Measurements from ENCODE around the gene XPC.

XPC gene

DNA sequence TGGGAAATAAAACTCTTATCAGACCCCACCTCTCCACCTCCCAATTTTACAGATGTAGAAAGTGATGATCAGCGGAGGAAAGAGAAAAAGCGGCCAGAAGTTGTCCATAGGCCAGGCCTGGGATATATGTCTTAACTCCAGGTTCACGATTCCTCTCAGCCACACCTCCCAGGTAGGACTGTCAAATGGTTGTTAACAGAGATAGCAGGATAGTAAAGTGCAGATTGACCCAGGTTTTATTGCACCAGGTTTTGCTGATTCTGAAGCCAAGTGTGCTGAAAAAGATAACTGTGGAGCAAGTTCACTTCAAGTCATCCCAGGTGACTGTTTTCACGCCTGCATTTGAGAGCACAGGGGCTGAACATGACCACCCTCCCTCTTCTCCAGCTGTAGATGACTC is 36.4 kb upstream of the XPC start:
- Histone ChIP-seq H4K8ac (ENCODE audit: low read length) (no peak overlapping the region), H3K4me2 (ENCODE audit: low read length, poor library complexity, severe bottlenecking) (no peak overlapping the region), H3K14ac (ENCODE audit: low read length in 2 of 2) (no peak overlapping the region), H3K4ac (ENCODE audit: low read depth in 1 of 2, low read length in 2 of 2) (no peak overlapping the region), H3K23ac (ENCODE audit: low read length in 2 of 2) (no peak overlapping the region), H3K9ac (ENCODE audit: low read length) (no peak overlapping the region), H3K4me1 (ENCODE audit: control insufficient read depth, insufficient read depth, low read depth, low read length) (peaks cover 11% of the 10 kb centered on the region), H2BK120ac (ENCODE audit: low read depth, low read length) (no peak overlapping the region), H4K91ac (ENCODE audit: low read length) (no peak overlapping the region), H3K36me3 (ENCODE audit: control insufficient read depth in 1 of 2, insufficient read depth in 2 of 2, low read depth in 1 of 2, low read length in 2 of 2) (no peaks in the 10 kb centered on the region), H3K27me3 (ENCODE audit: control insufficient read depth in 1 of 2, insufficient read depth in 1 of 2, low read length in 2 of 2) (no peaks in the 10 kb centered on the region), H2BK12ac (ENCODE audit: low read length in 2 of 2) (no peak overlapping the region), H3K79me1 (replicated peaks; ENCODE audit: low read length, poor library complexity, severe bottlenecking) (no peaks in the 10 kb centered on the region), H2BK5ac (ENCODE audit: low read depth, low read length, poor library complexity, severe bottlenecking) (no peak overlapping the region), H2BK15ac (ENCODE audit: low read depth, poor library complexity, severe bottlenecking) (no peak overlapping the region), H3K18ac (ENCODE audit: low read depth in 1 of 2, low read length in 2 of 2) (no peak overlapping the region), H3K4me3 (ENCODE audit: insufficient read depth in 1 of 2, low read depth in 1 of 2, low read length in 2 of 2) (no peak overlapping the region), H3K9me3 (ENCODE audit: control insufficient read depth, low read length) (peaks cover under 1% of the 10 kb centered on the region), H2AK5ac (ENCODE audit: low read length, severe bottlenecking) (peak overlapping the region; percentile 33), H3K27ac (ENCODE audit: low read length, poor library complexity, severe bottlenecking) (no peak overlapping the region), H2AFZ (ENCODE audit: low read depth, low read length) (no peak overlapping the region)
- 95% methylated on average over 3 of the region's 4 CpGs for WGBS
- no peak for DNase-seq

DNA sequence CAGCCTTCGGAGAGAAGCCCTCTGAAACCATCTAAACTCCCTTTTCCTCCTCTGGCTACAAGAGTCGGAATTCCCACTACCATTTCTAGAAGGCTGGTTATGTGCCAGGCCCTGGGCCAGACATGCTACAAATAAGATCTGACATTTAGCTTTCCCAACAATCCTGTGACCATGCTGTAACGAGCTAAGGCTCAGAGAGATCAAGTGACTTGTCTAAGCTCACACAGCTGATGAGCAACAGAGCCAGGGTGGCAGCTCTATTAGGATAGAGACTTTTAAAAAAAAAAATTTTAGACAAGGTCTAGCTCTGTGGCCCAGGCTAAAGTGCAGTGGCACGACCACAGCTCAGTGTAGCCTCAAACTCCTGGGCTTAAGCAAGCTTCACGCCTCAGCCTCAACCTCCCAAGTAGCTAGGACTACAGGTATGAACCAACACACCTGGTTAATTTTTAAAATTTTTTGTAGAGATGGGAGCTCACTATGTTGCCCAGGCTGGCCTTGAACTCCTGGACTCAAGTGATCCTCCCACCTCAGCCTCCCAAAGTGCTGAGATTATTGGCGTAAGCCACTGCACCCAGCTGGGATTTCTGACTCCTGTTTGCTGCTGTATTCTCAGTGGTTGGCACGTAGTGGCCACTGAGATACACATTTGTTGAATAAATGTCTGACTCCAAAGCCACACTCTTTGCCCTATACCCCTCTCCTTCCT is 34.8 kb upstream of the XPC start:
- no peak overlapping the region for H3K9ac ChIP-seq (ENCODE audit: low read length)
- no peaks in the 10 kb centered on the region for H3K9me3 ChIP-seq (ENCODE audit: control insufficient read depth, low read length)
- no peak overlapping the region for H2AFZ ChIP-seq (ENCODE audit: low read depth, low read length)
- no peak overlapping the region for H3K18ac ChIP-seq (ENCODE audit: low read depth in 1 of 2, low read length in 2 of 2)
- peak overlapping the region in 1 of 2 experiments; percentile 91 for H2BK12ac ChIP-seq (ENCODE audit: low read length in 2 of 2)
- no peak for DNase-seq
- H3K14ac ChIP-seq (ENCODE audit: low read length in 2 of 2), result peak overlapping the region in 1 of 2 experiments; percentile 18
- no peak overlapping the region for H3K23ac ChIP-seq (ENCODE audit: low read length in 2 of 2)
- H3K79me1 ChIP-seq (replicated peaks; ENCODE audit: low read length, poor library complexity, severe bottlenecking), result no peaks in the 10 kb centered on the region
- H3K36me3 ChIP-seq (ENCODE audit: control insufficient read depth in 1 of 2, insufficient read depth in 2 of 2, low read depth in 1 of 2, low read length in 2 of 2), result no peaks in the 10 kb centered on the region
- H2BK120ac ChIP-seq (ENCODE audit: low read depth, low read length), result no peak overlapping the region
- H4K91ac ChIP-seq (ENCODE audit: low read length), result no peak overlapping the region
- H4K8ac ChIP-seq (ENCODE audit: low read length), result no peak overlapping the region
- H3K4ac ChIP-seq (ENCODE audit: low read depth in 1 of 2, low read length in 2 of 2), result no peak overlapping the region
- no peak overlapping the region for H3K4me2 ChIP-seq (ENCODE audit: low read length, poor library complexity, severe bottlenecking)
- no peak overlapping the region for H3K4me3 ChIP-seq (ENCODE audit: insufficient read depth in 1 of 2, low read depth in 1 of 2, low read length in 2 of 2)
- no peak overlapping the region for H3K27ac ChIP-seq (ENCODE audit: low read length, poor library complexity, severe bottlenecking)
- H3K4me1 ChIP-seq (ENCODE audit: control insufficient read depth, insufficient read depth, low read depth, low read length), result peaks cover 15% of the 10 kb centered on the region
- no peak overlapping the region for H2BK15ac ChIP-seq (ENCODE audit: low read depth, poor library complexity, severe bottlenecking)
- H2AK5ac ChIP-seq (ENCODE audit: low read length, severe bottlenecking), result peak overlapping the region; percentile 66
- over 99% methylated on average over 5 of the region's 7 CpGs for WGBS
- no peak overlapping the region for H2BK5ac ChIP-seq (ENCODE audit: low read depth, low read length, poor library complexity, severe bottlenecking)
- H3K27me3 ChIP-seq (ENCODE audit: control insufficient read depth in 1 of 2, insufficient read depth in 1 of 2, low read length in 2 of 2), result no peaks in the 10 kb centered on the region

DNA sequence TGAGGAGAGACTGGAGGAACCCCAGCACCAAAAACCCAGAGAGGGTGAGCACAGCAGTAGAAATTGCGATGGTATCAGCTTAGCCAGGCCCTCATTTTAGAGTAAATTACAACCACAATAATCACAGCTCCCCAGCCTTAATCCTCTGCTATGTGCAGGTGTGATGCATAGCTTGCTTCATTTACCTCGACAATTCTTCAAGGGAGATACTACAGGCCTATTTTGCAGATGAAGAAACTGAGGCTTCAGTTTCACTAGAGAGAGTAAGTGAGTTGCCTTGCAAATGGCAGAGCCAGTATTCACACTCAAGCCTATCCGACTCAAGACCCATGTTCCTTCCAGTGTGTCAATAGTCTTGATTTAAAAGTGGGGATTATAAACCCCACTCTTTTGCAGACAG is 33.6 kb upstream of the XPC start:
- Histone ChIP-seq H2AFZ (ENCODE audit: low read depth, low read length) (no peak overlapping the region), H2BK120ac (ENCODE audit: low read depth, low read length) (no peak overlapping the region), H2BK5ac (ENCODE audit: low read depth, low read length, poor library complexity, severe bottlenecking) (peak overlapping the region; percentile 99), H3K36me3 (ENCODE audit: control insufficient read depth in 1 of 2, insufficient read depth in 2 of 2, low read depth in 1 of 2, low read length in 2 of 2) (no peaks in the 10 kb centered on the region), H3K14ac (ENCODE audit: low read length in 2 of 2) (no peak overlapping the region), H3K4me3 (ENCODE audit: insufficient read depth in 1 of 2, low read depth in 1 of 2, low read length in 2 of 2) (no peak overlapping the region), H3K9me3 (ENCODE audit: control insufficient read depth, low read length) (no peaks in the 10 kb centered on the region), H3K4me2 (ENCODE audit: low read length, poor library complexity, severe bottlenecking) (no peak overlapping the region), H3K4ac (ENCODE audit: low read depth in 1 of 2, low read length in 2 of 2) (no peak overlapping the region), H2BK15ac (ENCODE audit: low read depth, poor library complexity, severe bottlenecking) (no peak overlapping the region), H3K79me1 (replicated peaks; ENCODE audit: low read length, poor library complexity, severe bottlenecking) (no peaks in the 10 kb centered on the region), H2AK5ac (ENCODE audit: low read length, severe bottlenecking) (peak overlapping the region; percentile 66), H3K18ac (ENCODE audit: low read depth in 1 of 2, low read length in 2 of 2) (peak overlapping the region in 1 of 2 experiments; percentile 3), H3K27me3 (ENCODE audit: control insufficient read depth in 1 of 2, insufficient read depth in 1 of 2, low read length in 2 of 2) (no peaks in the 10 kb centered on the region), H3K9ac (ENCODE audit: low read length) (no peak overlapping the region), H3K23ac (ENCODE audit: low read length in 2 of 2) (no peak overlapping the region), H4K91ac (ENCODE audit: low read length) (no peak overlapping the region), H2BK12ac (ENCODE audit: low read length in 2 of 2) (peak overlapping the region; percentile 45 to 60), H4K8ac (ENCODE audit: low read length) (no peak overlapping the region), H3K4me1 (ENCODE audit: control insufficient read depth, insufficient read depth, low read depth, low read length) (peaks cover 15% of the 10 kb centered on the region), H3K27ac (ENCODE audit: low read length, poor library complexity, severe bottlenecking) (peak overlapping the region; percentile 92)
- no peak for DNase-seq
- WGBS, result 89% methylated on average over 2 of the region's 3 CpGs

DNA sequence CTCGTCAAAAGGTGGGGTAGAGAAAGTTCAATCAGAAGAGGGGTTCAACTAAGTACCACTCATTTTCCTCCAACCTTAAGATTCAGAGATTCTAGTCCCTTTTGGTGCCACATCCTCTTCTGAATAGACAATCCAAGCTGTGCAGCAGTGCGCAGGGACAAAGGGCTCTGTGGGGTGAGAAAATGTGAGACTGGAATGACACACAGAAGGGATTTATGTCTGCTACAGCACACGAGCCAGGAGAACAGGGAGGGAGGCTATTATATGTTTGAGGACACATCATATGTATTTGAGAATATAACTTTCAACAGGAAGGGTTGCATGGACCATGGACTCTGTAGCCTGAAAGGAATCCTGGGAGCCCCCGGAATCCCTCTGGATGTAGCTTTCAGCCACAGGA is 33.2 kb upstream of the XPC start:
- H2BK5ac ChIP-seq (ENCODE audit: low read depth, low read length, poor library complexity, severe bottlenecking), result peak overlapping the region; percentile 99
- H3K27ac ChIP-seq (ENCODE audit: low read length, poor library complexity, severe bottlenecking), result peak overlapping the region; percentile 92
- H3K4me1 ChIP-seq (ENCODE audit: control insufficient read depth, insufficient read depth, low read depth, low read length), result peaks cover 15% of the 10 kb centered on the region
- peak overlapping the region; percentile 59 for H4K8ac ChIP-seq (ENCODE audit: low read length)
- H2BK12ac ChIP-seq (ENCODE audit: low read length in 2 of 2), result peak overlapping the region; percentile 69 to 84
- H4K91ac ChIP-seq (ENCODE audit: low read length), result no peak overlapping the region
- peak overlapping the region; percentile 66 for H2AK5ac ChIP-seq (ENCODE audit: low read length, severe bottlenecking)
- peak overlapping the region; percentile 29 to 89 for H3K18ac ChIP-seq (ENCODE audit: low read depth in 1 of 2, low read length in 2 of 2)
- DNase-seq, result no peak
- peak overlapping the region; percentile 27 for H2BK120ac ChIP-seq (ENCODE audit: low read depth, low read length)
- WGBS, result 60% methylated on average over 3 of the region's 4 CpGs
- no peak overlapping the region for H3K4me3 ChIP-seq (ENCODE audit: insufficient read depth in 1 of 2, low read depth in 1 of 2, low read length in 2 of 2)
- H3K14ac ChIP-seq (ENCODE audit: low read length in 2 of 2), result peak overlapping the region in 1 of 2 experiments; percentile 53
- no peak overlapping the region for H2BK15ac ChIP-seq (ENCODE audit: low read depth, poor library complexity, severe bottlenecking)
- no peak overlapping the region for H3K4me2 ChIP-seq (ENCODE audit: low read length, poor library complexity, severe bottlenecking)
- H3K79me1 ChIP-seq (replicated peaks; ENCODE audit: low read length, poor library complexity, severe bottlenecking), result no peaks in the 10 kb centered on the region
- no peaks in the 10 kb centered on the region for H3K9me3 ChIP-seq (ENCODE audit: control insufficient read depth, low read length)
- peak overlapping the region in 1 of 2 experiments; percentile 64 for H3K4ac ChIP-seq (ENCODE audit: low read depth in 1 of 2, low read length in 2 of 2)
- H3K36me3 ChIP-seq (ENCODE audit: control insufficient read depth in 1 of 2, insufficient read depth in 2 of 2, low read depth in 1 of 2, low read length in 2 of 2), result no peaks in the 10 kb centered on the region
- no peak overlapping the region for H3K23ac ChIP-seq (ENCODE audit: low read length in 2 of 2)
- H3K9ac ChIP-seq (ENCODE audit: low read length), result no peak overlapping the region
- no peak overlapping the region for H2AFZ ChIP-seq (ENCODE audit: low read depth, low read length)
- no peaks in the 10 kb centered on the region for H3K27me3 ChIP-seq (ENCODE audit: control insufficient read depth in 1 of 2, insufficient read depth in 1 of 2, low read length in 2 of 2)
